Kidney glomerular epithelial cell (primary cell): ENCODE data around the gene IRAK2.

Experiments
- DNase-seq: peaks from one replicate; lab custom pipeline; 2025; lab: John Stamatoyannopoulos, UW

IRAK2 gene

DNA sequence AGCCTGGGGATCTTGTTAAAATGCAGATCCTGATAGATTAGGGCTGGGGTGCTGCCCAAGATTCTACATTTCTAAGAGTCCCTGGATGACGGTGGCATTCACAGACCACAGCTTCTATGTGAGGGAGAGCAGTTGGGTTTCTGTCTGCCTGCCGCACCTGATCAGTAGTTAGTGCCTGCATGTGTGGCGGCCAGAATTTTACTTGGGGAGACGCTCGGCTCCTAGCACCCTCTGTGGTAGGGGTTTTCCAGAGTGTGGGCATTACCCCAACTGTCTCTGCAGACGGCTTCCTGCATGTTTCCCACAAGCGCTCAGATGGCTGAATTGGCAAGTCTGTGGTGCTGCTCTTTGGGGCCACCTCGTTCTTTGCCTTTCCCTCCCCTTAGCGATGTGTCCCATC is 119.8 kb downstream of the IRAK2 start:
- no peak for DNase-seq

DNA sequence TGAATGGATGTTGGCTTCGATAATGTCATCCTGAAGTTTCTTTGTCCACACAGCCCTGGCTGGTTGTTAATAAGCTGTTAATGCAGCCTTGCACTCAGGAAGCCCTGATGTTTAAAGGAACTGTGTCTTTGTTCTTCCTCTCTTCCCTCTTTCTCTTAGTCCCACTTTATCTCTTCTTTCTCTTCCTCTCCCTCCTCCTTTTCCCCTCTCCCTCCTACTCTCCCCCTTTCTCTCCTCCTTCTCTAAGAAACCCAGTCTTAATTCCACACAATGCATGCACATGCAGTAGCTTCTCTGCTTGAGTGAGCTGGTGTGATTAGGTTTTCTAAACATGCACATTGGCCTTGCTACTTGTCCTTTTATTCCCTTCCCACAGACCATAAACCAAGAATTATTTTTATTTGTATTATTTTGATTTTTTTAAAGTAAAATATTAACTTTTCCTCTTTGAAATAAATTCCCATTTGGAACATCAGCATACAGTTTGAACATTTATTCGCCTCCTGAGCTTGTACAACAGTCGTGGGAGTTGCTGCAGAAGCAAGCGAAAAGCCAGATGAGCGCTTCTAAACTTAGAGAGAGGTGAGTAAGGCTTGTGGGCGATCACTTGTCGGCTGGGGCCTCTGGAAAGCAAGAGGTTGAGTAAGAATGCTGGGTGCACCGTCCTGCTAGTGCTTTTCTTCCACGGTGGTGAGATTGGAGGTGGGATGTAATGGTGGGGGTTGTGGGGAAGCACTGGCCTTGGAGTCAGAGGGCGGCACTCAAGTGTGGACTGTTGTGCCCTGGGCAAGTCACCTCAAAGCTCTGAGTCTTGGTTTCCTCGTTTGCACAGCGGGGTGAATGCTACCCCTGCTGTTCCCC is 120.8 kb downstream of the IRAK2 start:
- DNase-seq, result peak; percentile 89

DNA sequence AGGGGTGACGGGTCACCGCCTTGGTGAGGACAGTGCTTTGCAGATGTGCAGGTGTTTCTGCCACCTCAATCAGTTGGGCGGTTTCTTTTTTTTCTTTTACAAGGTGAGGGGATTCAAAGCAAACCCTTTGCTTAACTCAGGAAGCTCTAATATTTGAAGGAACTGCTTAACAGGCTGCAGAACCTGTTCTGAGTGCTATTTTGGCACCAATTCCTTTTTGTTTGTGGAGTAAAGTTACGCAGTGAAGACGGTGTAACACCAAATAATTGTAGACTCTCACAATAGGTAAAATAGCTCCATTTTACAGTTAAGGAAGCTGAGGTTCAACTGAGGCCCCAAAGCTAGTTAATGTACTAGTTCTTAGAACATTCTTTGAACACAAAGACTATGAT is 121.4 kb downstream of the IRAK2 start:
- no peak for DNase-seq

DNA sequence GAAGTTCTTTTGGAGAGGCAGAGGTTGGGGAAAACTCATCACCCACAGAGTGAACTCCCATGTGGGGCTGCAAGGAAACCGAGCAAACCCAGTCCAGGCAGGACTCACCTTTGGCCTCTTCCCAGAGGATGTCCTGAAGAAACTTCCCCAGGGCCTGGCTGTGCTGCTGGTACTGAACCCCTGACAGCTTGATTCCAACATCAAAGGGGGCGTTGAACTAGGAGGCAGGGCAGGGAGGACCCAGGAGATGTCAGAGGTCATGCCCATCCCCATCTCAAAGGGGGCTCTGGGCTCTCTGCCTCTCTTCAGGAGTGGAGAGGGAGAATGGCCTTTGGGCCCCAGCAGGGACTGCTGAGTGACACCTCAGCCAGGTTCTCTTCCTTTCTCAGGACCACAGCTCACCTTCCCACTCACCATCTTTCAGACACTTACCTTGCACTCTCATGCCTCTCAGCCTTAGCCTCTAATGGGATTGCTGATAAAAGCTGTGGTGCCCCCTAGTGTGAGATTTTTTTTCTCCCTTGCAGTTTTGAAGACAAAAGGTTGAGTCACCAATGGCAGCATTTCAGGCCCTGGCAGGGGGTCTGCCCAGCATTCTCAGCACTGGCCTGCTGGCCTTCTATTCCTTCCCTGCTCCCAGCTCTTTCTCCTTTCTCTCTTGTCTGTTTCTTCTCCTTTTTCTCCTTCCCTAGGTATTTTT is 122.0 kb downstream of the IRAK2 start:
- DNase-seq, result peak; percentile 88

DNA sequence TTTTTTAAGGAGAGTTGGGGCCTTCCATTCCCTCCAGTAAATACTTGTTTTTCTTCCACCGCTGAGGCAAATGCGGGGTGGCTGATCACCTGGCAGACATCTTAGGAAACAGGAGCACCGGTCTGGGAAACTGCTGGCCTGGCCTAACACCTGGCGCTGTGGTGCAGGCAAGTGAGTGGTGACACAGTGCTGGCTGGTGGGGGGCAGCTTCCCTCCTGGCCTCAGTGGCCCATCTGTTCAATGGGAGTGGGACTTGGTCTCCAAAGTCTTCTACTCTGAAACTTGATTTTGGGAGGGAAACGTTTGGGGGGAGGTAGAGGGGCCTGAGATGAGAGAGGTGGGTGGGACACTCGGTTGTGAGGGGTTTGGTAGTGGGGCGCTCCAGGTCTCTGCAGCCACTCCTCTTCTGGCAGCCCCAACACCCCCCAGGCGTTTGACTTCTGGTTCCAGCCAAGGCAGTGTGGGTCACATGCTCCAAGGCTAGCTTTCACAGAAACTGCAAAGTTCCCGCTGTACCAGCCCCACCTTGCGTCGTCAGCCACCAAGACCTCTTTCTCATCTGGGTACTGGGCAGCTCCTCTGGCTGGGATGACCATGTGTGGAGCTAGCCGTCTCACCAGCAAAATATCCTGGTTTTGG is 123.3 kb downstream of the IRAK2 start:
- DNase-seq, result no peak

DNA sequence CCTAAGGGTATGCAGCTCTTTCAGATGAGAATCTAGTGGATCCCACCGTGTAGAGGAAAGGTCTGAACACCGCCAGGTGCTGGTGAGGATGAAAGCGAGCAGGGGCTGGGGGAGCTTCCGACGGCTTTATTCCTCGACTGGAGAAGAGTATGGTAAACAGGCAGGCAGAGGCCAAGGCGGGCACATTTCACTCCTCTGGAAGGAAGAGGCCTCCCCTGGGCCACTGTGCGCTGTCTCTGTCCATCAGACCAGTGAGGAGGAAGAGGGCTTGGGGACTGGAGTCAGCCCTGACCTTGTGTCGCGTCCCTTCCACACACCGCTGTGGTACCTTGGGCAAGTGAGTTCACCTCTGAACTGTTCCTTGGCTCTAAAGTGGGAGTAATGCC is 123.8 kb downstream of the IRAK2 start:
- DNase-seq, result no peak

DNA sequence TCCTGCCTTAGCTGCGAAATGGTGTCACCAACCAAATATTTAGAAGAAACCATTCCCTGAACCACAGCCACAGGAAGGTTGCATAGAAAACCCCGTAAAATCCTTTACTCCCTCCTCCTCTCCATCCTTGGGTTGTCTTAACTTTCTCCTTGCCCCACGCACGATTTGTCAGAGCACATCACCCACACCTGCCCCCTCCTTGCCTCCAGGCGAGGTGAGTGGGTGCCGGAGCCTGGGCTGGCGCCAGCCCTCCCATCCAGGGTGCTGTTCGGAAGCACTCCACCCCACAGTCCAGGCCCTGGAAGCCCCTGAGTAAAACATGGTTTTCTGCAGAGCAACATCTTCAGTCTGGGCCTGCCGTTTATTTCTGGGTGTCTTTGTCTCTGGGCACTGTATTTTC is 124.4 kb downstream of the IRAK2 start:
- DNase-seq, result no peak

DNA sequence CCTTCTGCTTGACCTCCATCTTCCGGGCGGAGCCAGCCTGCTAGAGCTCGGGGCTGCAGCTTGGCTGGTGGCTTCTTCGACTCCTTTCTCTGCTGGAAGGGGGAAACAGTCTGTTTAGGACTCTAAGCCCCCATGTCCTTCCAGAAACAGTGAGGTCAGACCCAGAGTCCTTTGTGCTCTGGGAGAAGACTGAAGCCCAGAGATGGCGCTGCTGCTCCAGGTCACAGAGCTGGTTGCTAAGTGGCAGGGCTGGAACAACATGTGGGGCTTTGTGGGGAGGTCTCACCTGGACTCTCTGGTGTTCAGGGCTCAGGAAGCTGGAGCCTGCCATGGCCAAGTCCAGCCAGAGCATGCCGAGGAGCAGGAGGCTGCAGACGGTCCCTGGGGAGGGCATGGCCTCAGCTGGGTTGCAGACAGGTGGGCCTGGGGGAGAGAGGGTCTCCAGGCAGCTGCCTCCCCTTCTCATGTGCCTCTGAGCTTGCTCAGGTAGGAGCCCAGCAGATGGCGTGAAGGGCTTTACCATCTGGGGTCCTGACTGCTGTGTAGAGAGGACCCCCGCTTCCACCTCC is 125.2 kb downstream of the IRAK2 start:
- no peak for DNase-seq

DNA sequence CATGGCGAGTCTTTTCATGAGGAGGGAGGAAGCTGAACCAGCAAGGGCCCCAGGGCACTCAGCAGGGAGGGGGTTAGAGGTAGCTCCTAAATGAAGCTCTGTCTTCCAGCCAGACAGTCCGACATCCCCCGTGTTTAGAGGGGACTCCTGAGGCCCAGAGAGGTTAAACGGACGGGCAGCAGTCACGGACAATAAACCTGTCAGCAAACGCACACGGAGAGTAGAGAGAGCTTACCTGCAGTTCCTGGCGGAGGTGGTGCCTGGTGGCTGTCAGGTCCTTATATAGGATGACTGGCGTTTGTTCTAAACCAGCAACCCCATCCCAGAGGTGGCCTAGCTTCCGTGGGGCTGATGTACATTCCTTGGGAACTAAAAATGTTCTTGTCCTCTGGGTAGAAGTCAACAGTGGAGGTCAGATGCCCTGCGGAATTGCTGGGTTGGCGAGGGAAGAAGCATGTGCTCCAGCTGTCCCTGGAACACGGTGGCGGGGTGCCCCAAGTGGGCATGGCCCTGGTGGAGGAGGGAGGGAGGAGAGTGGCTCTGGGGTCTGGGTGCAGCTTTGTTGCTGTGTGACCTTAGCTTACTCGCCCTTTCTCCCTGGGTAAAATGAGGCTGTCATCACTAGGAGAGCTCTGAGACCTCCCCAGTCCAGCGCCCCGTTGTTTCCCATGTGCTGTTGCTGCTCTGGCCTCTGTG is 125.9 kb downstream of the IRAK2 start:
- no peak for DNase-seq

DNA sequence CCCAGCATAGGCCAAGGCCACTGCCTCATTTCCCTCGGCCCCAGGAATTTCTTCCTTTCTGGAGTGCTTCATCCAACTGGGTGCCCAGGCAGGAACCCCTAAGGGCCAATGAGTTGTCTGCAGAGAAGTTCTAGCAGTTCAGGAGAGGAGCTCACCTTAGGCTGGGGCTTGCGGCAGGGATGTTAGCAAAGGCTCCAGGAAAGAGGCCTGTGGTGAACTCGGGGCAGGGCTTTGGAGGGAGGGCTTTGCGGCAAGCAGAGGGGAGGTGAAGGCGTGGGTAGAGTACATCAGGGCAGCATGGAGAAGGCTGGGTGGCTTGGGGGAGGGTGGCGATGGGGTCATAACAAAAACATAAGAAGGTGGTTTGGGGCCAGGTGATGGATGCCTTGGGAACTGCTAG is 126.9 kb downstream of the IRAK2 start:
- no peak for DNase-seq

DNA sequence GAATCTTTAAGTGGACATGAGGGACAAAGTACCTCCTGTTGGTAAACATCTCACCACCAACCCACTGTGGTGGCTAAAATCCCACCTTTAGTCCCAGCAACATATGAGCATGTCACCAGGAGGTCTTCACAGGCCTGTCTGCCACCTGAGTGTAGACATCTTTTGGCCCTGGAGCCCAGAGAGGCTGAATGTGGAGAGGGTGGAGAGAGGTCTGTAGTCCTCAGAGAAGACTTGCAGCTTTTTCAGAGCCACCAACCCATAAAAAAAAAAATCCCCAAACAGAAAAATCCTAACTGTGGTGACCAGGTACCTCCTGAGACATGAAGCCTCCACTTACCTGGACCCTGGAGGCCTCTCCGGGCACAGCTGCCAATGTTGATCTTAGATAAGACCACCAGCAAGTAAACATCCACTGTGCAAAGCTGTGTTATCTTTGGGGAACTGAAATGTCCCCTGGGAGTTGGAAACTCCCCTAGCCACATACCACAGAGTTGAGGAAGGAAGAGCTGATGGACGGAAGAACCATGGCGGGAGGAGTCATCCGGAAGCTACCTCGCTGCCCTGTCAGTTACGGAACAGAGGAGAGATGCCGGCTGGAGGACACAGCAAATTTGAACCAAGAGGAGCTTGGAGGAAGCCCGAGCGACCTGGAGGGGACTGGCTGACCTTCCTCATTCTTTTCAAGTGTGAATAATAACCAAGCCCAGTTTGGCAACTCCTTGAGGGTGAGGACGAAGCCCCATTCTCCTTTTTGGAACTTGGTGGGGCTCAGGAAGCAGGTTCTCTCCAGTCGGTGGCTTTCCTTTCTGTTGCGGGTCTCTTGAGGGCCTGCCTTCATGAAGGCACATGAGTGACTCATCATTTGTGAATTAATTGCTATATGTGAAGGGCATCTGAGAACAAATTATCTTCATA is 128.0 kb downstream of the IRAK2 start, which contains the start of gene GHRL:
Gene GHRL, minus strand, starts transcription at position 443 of the 915 bp plus-strand sequence. CDS start 2,767 bp downstream, outside the sequence.
- no peak for DNase-seq
